Activated CD4-positive, alpha-beta T cell treated with anti-CD3 and anti-CD28 coated beads, Interleukin-2, amount 50 U/mL, for 24 hours (primary cell): Measurements from ENCODE around the gene WDR62.

Experiments used
- DNase-seq, 2 donors: peaks; one replicate each; pipeline ENCODE4 v3.0.0-alpha.2; 2020; ENCODE audit warnings: low read depth in 1 of 2, low spot score in 1 of 2

WDR62 gene

DNA sequence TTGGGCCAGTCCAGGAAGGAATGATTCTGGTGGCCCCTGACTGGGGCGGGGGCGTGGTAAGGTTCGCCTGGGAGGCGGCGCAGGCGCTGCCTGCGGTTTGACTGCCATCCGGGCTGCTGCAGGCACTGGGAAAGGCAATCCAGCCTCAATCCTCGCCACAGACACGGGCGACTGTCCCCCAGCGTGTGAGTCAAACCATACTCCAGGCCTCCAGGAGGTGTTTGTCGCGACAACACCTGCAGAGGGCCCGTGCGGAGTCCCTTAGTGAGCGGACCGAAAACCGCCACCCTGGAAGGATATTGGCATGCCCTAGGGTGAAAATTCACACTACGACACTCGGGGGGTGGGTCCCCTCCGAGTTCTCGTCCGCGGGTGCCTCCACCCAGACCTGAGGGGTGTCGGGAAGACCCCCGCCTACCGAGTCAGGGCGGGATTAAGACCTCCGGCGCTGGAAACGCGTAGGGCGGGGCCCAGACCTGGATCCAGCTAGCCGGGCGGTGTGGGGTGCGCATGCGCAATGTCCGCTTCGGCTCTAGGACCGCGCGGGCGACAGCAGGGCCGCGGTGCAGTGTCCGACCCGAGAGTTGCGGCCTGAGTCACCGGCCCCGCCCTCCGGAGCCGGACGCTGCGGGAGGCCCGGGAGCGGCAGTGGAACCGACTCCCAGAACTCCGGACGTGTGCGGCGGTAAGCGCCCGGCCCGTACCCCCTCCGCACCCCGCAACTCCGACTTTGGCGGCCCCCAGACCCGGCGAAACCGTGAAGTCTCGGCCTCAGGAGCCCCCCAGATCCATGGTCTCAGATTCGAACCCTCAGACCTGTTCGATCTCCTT is 85.0 kb downstream of the WDR62 start, which contains the start of gene CAPNS1:
TSS of gene CAPNS1 (plus strand) at position 594 of the 831 bp plus-strand sequence. CDS start 946 bp downstream, outside the sequence.
- peak; percentile 76 to 88 for DNase-seq

GRCh38 chr19:36140304-36141038 is 85.8 kb downstream of the WDR62 start:
- peak; percentile 35 to 42 for DNase-seq

DNA sequence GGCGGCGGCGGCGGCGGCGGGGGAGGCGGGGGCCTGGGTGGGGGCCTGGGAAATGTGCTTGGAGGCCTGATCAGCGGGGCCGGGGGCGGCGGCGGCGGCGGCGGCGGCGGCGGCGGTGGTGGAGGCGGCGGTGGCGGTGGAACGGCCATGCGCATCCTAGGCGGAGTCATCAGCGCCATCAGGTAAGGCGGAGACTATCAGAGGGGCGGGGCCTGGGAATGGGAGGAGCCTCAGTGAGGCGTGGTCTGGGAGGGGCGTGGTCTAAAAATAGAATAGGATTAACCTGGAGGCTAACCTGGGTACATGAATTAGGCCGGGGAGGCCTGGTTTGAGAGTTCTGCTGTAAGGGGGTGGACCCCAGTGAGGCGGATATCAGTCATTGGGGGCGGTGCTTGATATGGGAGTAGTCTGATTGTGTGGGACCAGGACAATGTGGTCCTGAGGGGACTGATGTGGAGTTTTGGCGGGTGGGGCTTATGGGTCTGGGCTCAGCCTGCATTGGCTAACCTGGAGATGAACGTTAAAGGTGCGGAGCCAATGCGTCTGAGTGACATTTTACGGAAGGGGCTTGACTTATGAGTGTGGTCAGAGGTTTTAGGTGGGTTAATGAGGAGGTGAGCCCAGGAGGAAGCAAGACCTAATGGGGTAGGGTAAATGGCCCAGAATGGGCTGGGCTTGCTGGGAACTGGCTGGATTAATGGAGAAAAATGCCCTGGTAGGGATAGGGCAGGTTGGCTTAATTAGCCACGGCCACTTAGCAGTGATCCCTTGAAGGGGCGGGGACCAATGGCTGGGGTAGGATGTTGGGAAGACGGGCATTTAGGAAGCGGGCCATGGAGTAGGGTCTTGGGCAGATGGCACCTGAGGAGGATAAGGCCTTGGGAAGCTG is 86.6 kb downstream of the WDR62 start:
- DNase-seq, result peak; percentile 86 to 93

DNA sequence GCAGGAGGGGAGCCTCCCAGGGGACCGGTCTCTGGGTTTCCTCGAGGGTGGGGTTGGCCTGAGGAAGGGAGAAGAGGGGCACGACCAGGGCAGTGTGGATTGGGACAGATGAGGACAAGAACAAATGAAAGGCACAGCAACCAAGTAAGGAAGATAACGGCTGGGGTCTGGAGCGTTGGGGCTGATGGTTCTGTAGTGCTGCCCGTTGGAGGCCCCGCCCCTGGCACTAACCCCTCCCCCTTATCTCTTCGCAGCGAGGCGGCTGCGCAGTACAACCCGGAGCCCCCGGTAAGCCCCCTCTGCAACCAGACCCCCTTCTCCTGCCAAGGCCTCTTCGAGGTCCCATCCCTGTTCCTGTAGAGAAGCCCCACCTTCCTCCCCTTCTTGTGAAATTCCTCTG is 87.3 kb downstream of the WDR62 start:
- no peak for DNase-seq

DNA sequence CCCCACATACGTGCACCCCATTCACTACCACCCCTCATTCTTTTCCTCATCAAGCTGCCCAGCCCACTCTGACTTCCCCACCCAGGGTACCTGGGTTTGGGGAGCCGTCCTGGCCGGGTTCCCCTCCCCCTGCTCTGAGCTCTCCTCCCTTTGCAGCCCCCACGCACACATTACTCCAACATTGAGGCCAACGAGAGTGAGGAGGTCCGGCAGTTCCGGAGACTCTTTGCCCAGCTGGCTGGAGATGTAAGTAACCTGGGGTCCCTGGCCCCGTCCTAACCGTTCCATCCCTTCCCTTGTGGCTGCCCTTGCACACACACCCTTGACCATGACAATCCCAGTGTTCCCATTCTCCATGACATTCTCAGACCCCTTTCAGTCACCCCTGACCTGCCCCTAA is 87.8 kb downstream of the WDR62 start:
- DNase-seq, result no peak

DNA sequence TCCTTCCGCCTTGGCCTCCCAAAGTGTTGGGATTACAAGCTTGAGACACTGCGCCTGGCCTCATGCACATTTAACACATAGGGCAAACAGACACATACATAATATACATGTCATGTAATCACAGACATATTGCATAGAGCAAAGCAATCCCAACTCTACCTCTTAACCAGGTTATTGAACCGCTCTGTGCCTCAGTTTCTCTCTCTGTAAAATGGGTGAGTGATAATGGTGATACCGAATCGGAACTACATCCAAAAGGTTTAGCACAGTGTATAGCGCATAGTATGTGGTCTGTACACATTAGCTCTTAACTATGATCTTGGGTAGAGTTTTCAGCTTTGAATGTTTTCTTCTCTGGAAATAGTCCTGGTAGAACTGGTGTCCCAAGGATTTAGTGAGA is 89.9 kb downstream of the WDR62 start:
- no peak for DNase-seq

DNA sequence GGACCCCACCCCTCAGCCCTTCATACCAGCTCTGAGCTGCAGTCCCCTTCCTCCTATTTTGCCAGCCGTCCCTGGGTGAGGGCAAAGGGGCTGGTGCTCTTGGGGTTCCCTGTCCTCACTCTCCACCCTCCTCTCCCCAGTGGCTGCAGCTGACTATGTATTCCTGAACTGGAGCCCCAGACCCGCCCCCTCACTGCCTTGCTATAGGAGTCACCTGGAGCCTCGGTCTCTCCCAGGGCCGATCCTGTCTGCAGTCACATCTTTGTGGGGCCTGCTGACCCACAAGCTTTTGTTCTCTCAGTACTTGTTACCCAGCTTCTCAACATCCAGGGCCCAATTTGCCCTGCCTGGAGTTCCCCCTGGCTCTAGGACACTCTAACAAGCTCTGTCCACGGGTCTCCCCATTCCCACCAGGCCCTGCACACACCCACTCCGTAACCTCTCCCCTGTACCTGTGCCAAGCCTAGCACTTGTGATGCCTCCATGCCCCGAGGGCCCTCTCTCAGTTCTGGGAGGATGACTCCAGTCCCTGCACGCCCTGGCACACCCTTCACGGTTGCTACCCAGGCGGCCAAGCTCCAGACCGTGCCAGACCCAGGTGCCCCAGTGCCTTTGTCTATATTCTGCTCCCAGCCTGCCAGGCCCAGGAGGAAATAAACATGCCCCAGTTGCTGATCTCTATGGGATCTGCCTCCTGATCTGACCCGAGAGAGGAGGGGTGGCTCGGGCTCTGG is 95.1 kb downstream of the WDR62 start:
- no peak for DNase-seq

- no peak for DNase-seq
Measured at GRCh38 chr19:36150586-36150985, 95.9 kb downstream of the WDR62 start.

GRCh38 chr19:36151144-36152018 is 96.7 kb downstream of the WDR62 start:
- no peak for DNase-seq

DNA sequence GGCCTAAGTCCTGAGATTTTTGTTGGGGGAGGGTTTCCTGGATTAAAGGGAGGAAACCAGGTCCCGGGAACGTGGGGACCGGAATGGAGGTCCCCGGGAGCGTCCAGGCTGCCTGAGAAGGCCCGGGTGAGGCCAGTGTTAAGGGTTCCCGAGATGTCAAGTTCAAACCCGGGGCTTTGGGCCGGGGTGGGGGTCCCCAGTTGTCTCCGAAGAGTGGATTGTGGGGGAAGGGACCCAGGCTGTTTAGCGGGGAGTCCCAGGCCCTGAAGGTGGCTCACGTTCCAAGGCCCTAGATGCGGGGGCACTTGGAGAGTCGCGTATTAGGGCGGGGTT is 97.3 kb downstream of the WDR62 start:
- no peak for DNase-seq

DNA sequence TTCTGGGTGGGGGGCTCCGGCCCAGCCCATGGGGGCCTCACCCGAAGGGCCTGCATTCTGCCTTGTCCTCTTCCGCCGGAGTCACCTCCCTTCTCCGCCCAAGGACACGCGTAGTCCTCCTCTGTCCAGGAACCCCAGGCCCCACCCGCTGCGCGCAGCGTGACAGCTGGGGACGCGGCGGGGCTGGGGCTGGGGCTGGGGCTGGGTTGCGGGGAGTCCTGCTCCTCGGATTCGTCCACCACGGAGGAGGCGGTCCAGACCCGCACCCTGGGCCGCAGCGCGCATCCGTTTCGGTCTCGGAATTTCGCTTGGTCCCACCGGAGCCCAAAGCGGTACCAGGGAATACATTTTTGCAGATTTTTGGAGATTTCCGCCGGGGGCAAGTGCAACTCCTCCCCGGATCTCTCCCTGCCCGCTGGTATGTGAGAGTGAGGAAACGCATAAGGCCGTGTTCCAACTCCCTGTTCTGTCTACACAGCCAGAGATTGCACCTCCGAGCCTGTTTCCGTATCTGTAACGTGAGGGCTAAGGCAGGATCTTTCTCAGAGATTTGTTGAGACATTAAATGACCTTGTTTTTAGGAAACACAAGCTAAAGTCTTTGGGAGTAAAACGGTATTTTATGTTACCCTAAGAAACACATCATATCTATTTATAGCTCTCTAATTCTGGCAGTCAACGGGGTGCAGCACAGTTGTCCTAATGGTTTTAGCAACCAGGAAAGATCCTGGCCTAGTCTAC is 97.8 kb downstream of the WDR62 start, which contains the start of gene COX7A1:
TSS of gene COX7A1 (minus strand) at position 96 of the 740 bp plus-strand sequence. CDS start at position 56, 40 bp downstream.
- DNase-seq, result no peak

- DNase-seq, result no peak
Measured at GRCh38 chr19:36153126-36153525, 98.4 kb downstream of the WDR62 start.
